ENCODE measurements around the gene LDLRAD4.

- TF ChIP-seq POLR2AphosphoS5 (IDR thresholded peaks at IDR 0.05; ENCODE audit: borderline replicate concordance, low read depth, low read length) (no peak), EZH2 (IDR thresholded peaks at IDR 0.05) (no peak), FOXP2 (optimal IDR thresholded peaks at IDR 0.05; ENCODE audit: control extremely low read depth, extremely low read length, insufficient read depth) (no peak)
Observed at GRCh38 chr18:13657974-13658373, 439.4 kb downstream of the LDLRAD4 start.

Measured in SK-N-MC (cell line).